Memory B cell (primary cell): Measurements from ENCODE around the gene IFITM10.
A peak's percentile ranks its signal among the peaks of the same experiment; 100 is the strongest.
"Not testable (repeated sequence)": the region's sequence is repeated elsewhere in the genome, so short reads cannot be mapped to it uniquely, and the experiment has no call there.

ENCODE experiments used
- ATAC-seq: fragments of 150-1000 bp; cut with Tn5 transposase; 2 replicates; pipeline ENCODE4 v1.10.0; 2021; ENCODE audit warnings: low read depth, mild to moderate bottlenecking, moderate library complexity
- DNase-seq, 2 donors: peaks; one replicate each; pipeline ENCODE4 v3.0.0; 2022; ENCODE audit warnings: low spot score in 2 of 2
- H3K27ac Mint-ChIP-seq: one replicate; pipeline ENCODE4 v1.8.0; 2022; ENCODE audit warnings: mild to moderate bottlenecking, moderate library complexity, mixed read lengths
- H3K27me3 Mint-ChIP-seq: one replicate; pipeline ENCODE4 v1.8.0; 2022; ENCODE audit warnings: mixed read lengths
- H3K36me3 Mint-ChIP-seq: one replicate; pipeline ENCODE4 v1.8.0; 2022; ENCODE audit warnings: mild to moderate bottlenecking, mixed read lengths
- H3K4me1 Mint-ChIP-seq: one replicate; pipeline ENCODE4 v1.8.0; 2022; ENCODE audit warnings: mixed read lengths
- H3K4me3 Mint-ChIP-seq: one replicate; pipeline ENCODE4 v1.8.0; 2022; ENCODE audit warnings: mild to moderate bottlenecking, moderate library complexity, mixed read lengths
- H3K9me3 Mint-ChIP-seq: one replicate; pipeline ENCODE4 v1.8.0; 2022; ENCODE audit warnings: mixed read lengths

The IFITM10 gene

GRCh38 chr11:1772270-1773130 is 22.1 kb upstream of the IFITM10 start:
- H3K27me3 Mint-ChIP-seq, result peaks cover 32% of the 10 kb centered on the region
- peaks cover 2% of the 10 kb centered on the region for H3K36me3 Mint-ChIP-seq
- H3K4me3 Mint-ChIP-seq, result no peak overlapping the region
- peaks cover 1% of the 10 kb centered on the region for H3K9me3 Mint-ChIP-seq
- peaks cover 5% of the 10 kb centered on the region for H3K4me1 Mint-ChIP-seq
- ATAC-seq, result peak; percentile 35
- no peak for DNase-seq
- H3K27ac Mint-ChIP-seq, result no peak overlapping the region

- peaks cover 5% of the 10 kb centered on the region for H3K4me1 Mint-ChIP-seq
- no peak overlapping the region for H3K27ac Mint-ChIP-seq
- H3K27me3 Mint-ChIP-seq, result peaks cover 26% of the 10 kb centered on the region
- no peak for ATAC-seq
- peaks cover 1% of the 10 kb centered on the region for H3K9me3 Mint-ChIP-seq
- no peak for DNase-seq
- no peak overlapping the region for H3K4me3 Mint-ChIP-seq
- H3K36me3 Mint-ChIP-seq, result peaks cover 2% of the 10 kb centered on the region
These were observed 21.3 kb upstream of the IFITM10 start for GRCh38 chr11:1771700-1772099.

GRCh38 chr11:1771273-1771672 is 20.9 kb upstream of the IFITM10 start:
- Mint-ChIP-seq H3K9me3 (peaks cover 1% of the 10 kb centered on the region), H3K27me3 (peaks cover 25% of the 10 kb centered on the region), H3K36me3 (peaks cover 2% of the 10 kb centered on the region), H3K27ac (no peak overlapping the region), H3K4me3 (no peak overlapping the region), H3K4me1 (peaks cover 5% of the 10 kb centered on the region)
- ATAC-seq (no peak), DNase-seq (no peak)

- Mint-ChIP-seq H3K9me3 (peaks cover 1% of the 10 kb centered on the region), H3K36me3 (peaks cover 2% of the 10 kb centered on the region), H3K4me1 (peaks cover 5% of the 10 kb centered on the region), H3K27ac (no peak overlapping the region), H3K4me3 (no peak overlapping the region), H3K27me3 (peaks cover 25% of the 10 kb centered on the region)
- DNase-seq (no peak), ATAC-seq (no peak)
These were observed 20.1 kb upstream of the IFITM10 start for GRCh38 chr11:1770528-1770927.

GRCh38 chr11:1770061-1770460 is 19.7 kb upstream of the IFITM10 start:
- peaks cover 5% of the 10 kb centered on the region for H3K4me1 Mint-ChIP-seq
- peaks cover 24% of the 10 kb centered on the region for H3K27me3 Mint-ChIP-seq
- peaks cover 1% of the 10 kb centered on the region for H3K9me3 Mint-ChIP-seq
- DNase-seq (no peak), ATAC-seq (no peak)
- peaks cover 1% of the 10 kb centered on the region for H3K36me3 Mint-ChIP-seq
- no peak overlapping the region for H3K4me3 Mint-ChIP-seq
- no peak overlapping the region for H3K27ac Mint-ChIP-seq

- H3K4me1 Mint-ChIP-seq, H3K36me3 Mint-ChIP-seq, ATAC-seq, DNase-seq, H3K4me3 Mint-ChIP-seq, H3K9me3 Mint-ChIP-seq, H3K27ac Mint-ChIP-seq: not testable (repeated sequence)
- peaks cover 18% of the 10 kb centered on the region for H3K27me3 Mint-ChIP-seq
These were observed 19.0 kb upstream of the IFITM10 start for GRCh38 chr11:1769304-1769936.

- H3K27ac Mint-ChIP-seq, result no peak overlapping the region
- no peaks in the 10 kb centered on the region for H3K9me3 Mint-ChIP-seq
- peaks cover 8% of the 10 kb centered on the region for H3K4me1 Mint-ChIP-seq
- H3K27me3 Mint-ChIP-seq, result peaks cover 12% of the 10 kb centered on the region
- no peak for ATAC-seq
- no peak for DNase-seq
- no peaks in the 10 kb centered on the region for H3K36me3 Mint-ChIP-seq
- H3K4me3 Mint-ChIP-seq, result no peak overlapping the region
These were observed 17.7 kb upstream of the IFITM10 start for GRCh38 chr11:1768141-1768469.

- no peak overlapping the region for H3K27ac Mint-ChIP-seq
- DNase-seq (no peak), ATAC-seq (no peak)
These were observed 17.2 kb upstream of the IFITM10 start for GRCh38 chr11:1767399-1768140.

GRCh38 chr11:1766719-1767398 is 16.5 kb upstream of the IFITM10 start:
- Mint-ChIP-seq H3K27me3 (peaks cover 5% of the 10 kb centered on the region), H3K4me1 (peaks cover 10% of the 10 kb centered on the region), H3K9me3 (no peaks in the 10 kb centered on the region), H3K36me3 (no peaks in the 10 kb centered on the region), H3K27ac (no peak overlapping the region), H3K4me3 (no peak overlapping the region)
- DNase-seq (no peak), ATAC-seq (no peak)

More at GRCh38 chr11:1767399-1768140, 17.2 kb upstream of the IFITM10 start:
- Mint-ChIP-seq H3K27me3 (peaks cover 10% of the 10 kb centered on the region), H3K9me3 (no peaks in the 10 kb centered on the region), H3K4me3 (no peak overlapping the region), H3K36me3 (no peaks in the 10 kb centered on the region), H3K4me1 (peaks cover 11% of the 10 kb centered on the region)

GRCh38 chr11:1765871-1766718 is 15.7 kb upstream of the IFITM10 start:
- Mint-ChIP-seq H3K27me3 (peaks cover 5% of the 10 kb centered on the region), H3K9me3 (no peaks in the 10 kb centered on the region), H3K4me1 (peaks cover 12% of the 10 kb centered on the region), H3K36me3 (no peaks in the 10 kb centered on the region), H3K27ac (no peak overlapping the region), H3K4me3 (no peak overlapping the region)
- ATAC-seq (no peak), DNase-seq (no peak)

GRCh38 chr11:1763796-1764661 is 13.6 kb upstream of the IFITM10 start, which contains the start of gene CTSD:
Gene CTSD (minus strand): TSS chr11:1763927. CDS start chr11:1763859, 68 bp downstream.
- no peaks in the 10 kb centered on the region for H3K27me3 Mint-ChIP-seq
- ATAC-seq, result peak; percentile 92
- peak within 1 kb of the TSS; percentile 82 for H3K27ac Mint-ChIP-seq
- peaks cover 12% of the 10 kb centered on the region for H3K4me1 Mint-ChIP-seq
- H3K36me3 Mint-ChIP-seq, result no peaks in the 10 kb centered on the region
- H3K9me3 Mint-ChIP-seq, result no peaks in the 10 kb centered on the region
- H3K4me3 Mint-ChIP-seq, result peak within 1 kb of the TSS; percentile 92
- peak; percentile 92 to 93 for DNase-seq

- Mint-ChIP-seq H3K9me3 (no peaks in the 10 kb centered on the region), H3K27me3 (no peaks in the 10 kb centered on the region), H3K4me1 (peaks cover 16% of the 10 kb centered on the region), H3K4me3 (peak overlapping the region; percentile 52), H3K27ac (no peak overlapping the region), H3K36me3 (no peaks in the 10 kb centered on the region)
- DNase-seq (no peak), ATAC-seq (peak; percentile 43)
These were observed 13.0 kb upstream of the IFITM10 start for GRCh38 chr11:1763336-1763795.
